Heart left ventricle (tissue), 13 donors: ENCODE measurements around the gene HS3ST5.

ENCODE experiments used
- CTCF ChIP-seq, 12 donors: fragments of 200-600 bp; sonication (generic) in 4 of 12; IDR thresholded peaks; one replicate each; pipeline versions ENCODE4 v1.5.0 to v1.8.0; 2018 to 2022; ENCODE audit warnings: antibody characterized with exemption in 12 of 12, mild to moderate bottlenecking in 5 of 12
- POLR2A ChIP-seq, 2 donors: fragments of 450-650 bp; IDR thresholded peaks; one replicate each; pipeline ENCODE4 v1.6.1; 2017; ENCODE audit warnings: antibody characterized with exemption in 2 of 2, mild to moderate bottlenecking in 2 of 2, moderate library complexity in 2 of 2
- donor health status: ischemic (EF 13 %, LVEDD 7.1; RV severe dilation, severe dysfunction).
- donor health status: DM: no; HTN: yes; CAD: no.
- donor health status: DM: no; HTN: no; CAD: no.
- donor health status: ischemic (EF 25% LVEDD 6.9; RV normal size, moderate dysfunction).
- donor health status: ischemic (EF 25% LVEDD 5.7; RV mildly dilated, moderate dysfunction).
- donor health status: ischemic (EF 35%, LVEDD 5.7; RV mildly dilated, moderate dysfunction).
- donor health status: nonischemic (EF 11% LVEDD 7.7; RV severe dilation, severe dysfunction).
- donor health status: DM: yes; HTN: yes; CAD: no.
- donor health status: PGD.
- donor health status: ischemic (EF 29% LVEDD 5.4; RV normal size, mild dysfunction).
- donor health status: nonischemic (EF 23%, LVEDD 6.1; RV moderate dilation, normal function).

DNA sequence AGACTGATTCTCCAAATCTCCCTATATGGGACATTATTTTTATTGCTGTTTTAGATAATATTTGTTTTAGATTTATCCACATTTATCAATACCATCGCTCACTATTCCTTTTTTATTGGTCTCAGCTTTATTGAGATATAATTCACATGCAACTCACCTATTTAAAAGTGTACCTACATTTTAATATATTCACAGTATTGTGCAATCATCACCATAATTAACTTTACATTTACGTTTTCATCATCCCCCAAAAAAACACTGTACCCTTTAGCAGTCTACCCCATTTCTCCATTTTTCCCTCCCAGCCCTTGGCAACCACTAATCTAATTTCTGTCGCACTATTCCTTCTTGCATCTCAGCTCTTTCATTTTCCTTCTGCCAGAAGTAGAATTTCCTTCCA is 261.1 kb downstream of the HS3ST5 start:
- TF ChIP-seq CTCF (IDR thresholded peaks at IDR 0.05) (no peak), POLR2A (IDR thresholded peaks at IDR 0.05) (no peak)
